Stimulated activated effector memory CD8-positive, alpha-beta T cell treated with anti-CD3 and anti-CD28 coated beads, Interleukin-12 subunit alpha, Interleukin-12 subunit beta, amount 100 ng/mL, for 72 hours (primary cell): ENCODE data around the gene EREG.

Source experiments
- ATAC-seq: fragments of 150-1000 bp; cut with Tn5 transposase; 2 replicates; pipeline ENCODE4 v1.10.0; 2021
- DNase-seq, 2 donors: peaks; one replicate each; pipeline ENCODE4 v3.0.0; 2021 to 2022; ENCODE audit warnings: low spot score in 2 of 2
- H3K27ac Mint-ChIP-seq: one replicate; pipeline ENCODE4 v1.8.0; 2022; ENCODE audit warnings: mild to moderate bottlenecking, mixed read lengths
- H3K36me3 Mint-ChIP-seq: one replicate; pipeline ENCODE4 v1.8.0; 2022; ENCODE audit warnings: mild to moderate bottlenecking, mixed read lengths
- H3K4me1 Mint-ChIP-seq: one replicate; pipeline ENCODE4 v1.8.0; 2022; ENCODE audit warnings: mixed read lengths
- H3K4me3 Mint-ChIP-seq: one replicate; pipeline ENCODE4 v1.8.0; 2022; ENCODE audit warnings: mild to moderate bottlenecking, mixed read lengths
- H3K9me3 Mint-ChIP-seq: one replicate; pipeline ENCODE4 v1.8.0; 2022; ENCODE audit warnings: mixed read lengths

The EREG gene

DNA sequence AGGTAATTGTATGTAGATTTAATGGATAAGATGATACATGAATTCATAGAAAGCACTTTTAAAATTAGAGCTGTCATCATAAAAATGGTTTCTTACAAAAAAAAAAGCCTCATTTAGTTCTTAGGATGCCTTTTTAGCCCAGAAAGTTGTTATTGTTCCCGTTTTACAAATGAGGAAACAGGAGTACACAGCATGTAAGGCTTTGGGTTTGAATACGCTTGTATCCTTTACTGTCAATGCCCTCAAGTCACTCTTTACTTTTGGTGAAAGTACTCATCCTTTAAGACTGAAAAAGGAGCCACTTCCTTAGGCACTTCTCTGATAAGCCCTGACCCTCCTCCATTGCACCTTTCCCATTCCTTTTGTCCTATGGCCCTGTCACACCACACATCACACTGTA, 4.9 kb downstream of the EREG start:
- no peaks in the 10 kb centered on the region for H3K9me3 Mint-ChIP-seq
- H3K4me1 Mint-ChIP-seq, result peaks cover 6% of the 10 kb centered on the region
- ATAC-seq (no peak), DNase-seq (no peak)
- H3K4me3 Mint-ChIP-seq, result no peak overlapping the region
- no peak overlapping the region for H3K27ac Mint-ChIP-seq
- H3K36me3 Mint-ChIP-seq, result no peaks in the 10 kb centered on the region

DNA sequence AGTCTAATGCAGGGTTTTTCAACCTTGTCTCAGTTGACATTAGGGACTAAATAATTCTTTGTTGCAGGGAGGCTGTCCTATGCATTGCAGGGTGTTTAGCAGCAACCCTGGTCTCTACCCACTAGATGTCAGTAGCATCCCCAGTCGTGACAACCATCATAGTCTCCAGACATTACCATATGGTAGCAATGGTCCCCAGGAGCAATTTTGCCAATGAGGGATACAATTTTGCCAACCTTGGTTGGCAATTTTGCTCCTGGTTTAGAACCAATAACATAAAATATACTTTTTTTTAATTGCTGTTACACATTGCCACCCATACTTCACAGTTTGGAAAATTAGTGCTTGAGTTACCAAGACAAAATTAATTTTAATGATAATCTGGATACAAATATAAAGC, 6.0 kb downstream of the EREG start:
- Mint-ChIP-seq H3K36me3 (no peaks in the 10 kb centered on the region), H3K4me3 (no peak overlapping the region), H3K4me1 (no peaks in the 10 kb centered on the region), H3K27ac (no peak overlapping the region), H3K9me3 (no peaks in the 10 kb centered on the region)
- ATAC-seq (peak; percentile 76), DNase-seq (no peak)

DNA sequence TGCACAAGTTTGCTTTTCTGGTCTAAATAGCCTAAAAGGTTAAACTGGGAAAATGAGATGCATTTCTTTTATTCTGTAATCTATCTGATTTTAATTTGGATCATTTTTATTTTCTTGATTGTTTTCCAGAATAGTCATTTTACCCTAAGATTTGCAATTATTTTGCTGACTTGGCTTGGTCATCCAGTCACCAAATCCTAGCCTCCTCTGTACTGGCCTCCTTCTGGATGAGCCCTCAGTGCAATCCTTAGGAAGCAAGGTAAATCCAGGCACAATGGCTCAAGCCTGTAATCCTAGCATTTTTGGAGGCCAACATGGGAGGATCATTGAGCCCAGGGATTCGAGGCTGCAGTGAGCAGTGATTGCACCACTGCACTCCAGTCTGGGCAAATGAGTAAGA, 9.2 kb downstream of the EREG start:
- ATAC-seq (no peak), DNase-seq (no peak)
- H3K4me3 Mint-ChIP-seq, result no peak overlapping the region
- no peaks in the 10 kb centered on the region for H3K36me3 Mint-ChIP-seq
- no peaks in the 10 kb centered on the region for H3K9me3 Mint-ChIP-seq
- H3K4me1 Mint-ChIP-seq, result no peaks in the 10 kb centered on the region
- no peak overlapping the region for H3K27ac Mint-ChIP-seq

DNA sequence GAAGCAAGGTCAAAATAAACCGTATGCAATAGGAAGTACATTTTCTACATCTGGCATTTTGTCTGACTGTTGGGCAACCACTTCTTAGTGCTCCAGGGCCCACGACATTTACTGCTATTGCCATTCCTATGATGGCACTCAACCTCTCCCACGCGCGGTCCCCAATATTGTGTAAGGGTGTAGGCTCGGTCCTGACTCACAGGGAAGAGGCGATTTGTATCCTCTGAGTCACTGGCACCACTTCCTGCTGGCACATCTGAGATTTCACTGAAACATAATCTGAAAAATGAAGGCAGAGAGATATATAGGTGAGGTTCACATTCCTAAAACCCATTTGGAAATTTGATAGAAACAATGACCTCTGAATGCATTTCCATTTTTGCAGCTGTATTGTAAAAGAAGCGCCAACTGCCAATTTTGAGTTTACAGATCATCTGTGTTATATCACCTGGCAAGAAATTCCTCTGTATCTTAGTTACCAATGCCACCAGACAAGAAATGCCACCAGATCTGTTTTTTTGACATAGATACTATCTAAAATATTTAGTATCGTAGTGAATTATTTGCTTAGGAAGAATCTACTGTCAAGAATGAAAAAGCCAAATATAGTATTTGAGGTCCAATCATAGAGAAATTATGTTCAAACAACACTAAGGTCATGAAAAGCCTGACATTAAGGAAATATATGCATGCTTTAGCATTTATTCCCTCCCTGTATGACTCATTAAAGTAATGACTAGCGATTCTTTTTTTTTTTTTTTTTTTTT, 9.8 kb downstream of the EREG start:
- H3K9me3 Mint-ChIP-seq, result no peaks in the 10 kb centered on the region
- no peak overlapping the region for H3K27ac Mint-ChIP-seq
- no peaks in the 10 kb centered on the region for H3K36me3 Mint-ChIP-seq
- H3K4me3 Mint-ChIP-seq, result no peak overlapping the region
- DNase-seq, result no peak
- no peak for ATAC-seq
- H3K4me1 Mint-ChIP-seq, result no peaks in the 10 kb centered on the region

DNA sequence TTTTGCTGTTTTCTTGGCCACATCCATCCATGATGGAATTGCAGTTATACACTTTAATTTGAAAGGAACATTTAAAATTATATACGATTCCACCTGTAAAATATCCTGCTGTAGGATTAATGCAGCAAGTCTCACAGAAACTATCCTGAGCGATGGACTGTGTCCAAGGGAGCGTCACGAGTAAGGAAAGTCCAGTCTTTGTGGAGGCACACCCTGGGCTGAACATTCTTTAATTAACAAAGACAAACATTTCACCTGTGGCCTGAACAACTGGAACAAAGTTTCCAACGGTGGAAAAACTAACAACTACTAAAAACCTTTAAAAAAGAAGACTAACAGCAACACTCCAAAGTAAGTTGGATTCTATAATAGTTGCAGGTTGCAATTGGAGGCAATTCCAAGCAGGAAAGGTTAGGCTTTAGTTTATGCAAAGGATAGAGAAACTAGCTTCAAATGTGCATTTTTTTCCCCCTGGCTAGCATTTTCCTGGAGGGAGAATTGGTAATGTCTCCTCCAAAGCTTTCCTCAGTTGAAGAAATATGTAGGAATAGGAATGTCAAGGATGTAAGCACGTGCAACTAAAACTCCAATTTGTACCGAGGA, 11.0 kb downstream of the EREG start:
- Mint-ChIP-seq H3K36me3 (no peaks in the 10 kb centered on the region), H3K9me3 (no peaks in the 10 kb centered on the region), H3K27ac (no peak overlapping the region), H3K4me1 (no peaks in the 10 kb centered on the region), H3K4me3 (no peak overlapping the region)
- DNase-seq (no peak), ATAC-seq (no peak)

DNA sequence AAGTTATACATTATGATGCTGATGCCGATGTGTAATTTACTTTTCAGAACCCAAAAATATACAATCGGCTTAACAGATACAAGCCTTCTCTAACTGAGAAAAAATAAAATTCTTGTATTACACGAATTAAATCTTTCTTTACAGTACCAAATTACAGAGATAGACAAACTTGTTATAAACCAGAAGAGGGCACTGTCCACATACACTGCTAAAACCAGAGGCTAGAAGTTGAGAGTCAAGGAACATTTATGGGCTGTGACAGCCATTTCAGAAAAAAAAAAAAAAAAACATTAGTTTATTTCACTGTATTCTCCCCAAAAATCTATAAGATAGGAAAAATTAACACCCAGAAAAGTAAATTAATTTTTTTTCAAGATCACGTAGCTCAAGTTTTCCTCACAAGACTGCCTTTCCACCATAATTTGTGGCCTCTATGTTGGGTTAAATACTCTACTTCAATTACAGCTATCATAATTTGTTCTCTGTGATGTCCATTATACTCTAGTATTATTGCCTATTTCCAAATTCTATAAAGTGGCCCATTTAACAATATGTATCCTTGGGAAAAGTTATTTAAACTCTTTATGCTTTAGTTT, 12.0 kb downstream of the EREG start:
- DNase-seq, result no peak
- no peak for ATAC-seq
- Mint-ChIP-seq H3K4me1 (no peaks in the 10 kb centered on the region), H3K27ac (no peak overlapping the region), H3K4me3 (no peak overlapping the region), H3K9me3 (no peaks in the 10 kb centered on the region), H3K36me3 (no peaks in the 10 kb centered on the region)

DNA sequence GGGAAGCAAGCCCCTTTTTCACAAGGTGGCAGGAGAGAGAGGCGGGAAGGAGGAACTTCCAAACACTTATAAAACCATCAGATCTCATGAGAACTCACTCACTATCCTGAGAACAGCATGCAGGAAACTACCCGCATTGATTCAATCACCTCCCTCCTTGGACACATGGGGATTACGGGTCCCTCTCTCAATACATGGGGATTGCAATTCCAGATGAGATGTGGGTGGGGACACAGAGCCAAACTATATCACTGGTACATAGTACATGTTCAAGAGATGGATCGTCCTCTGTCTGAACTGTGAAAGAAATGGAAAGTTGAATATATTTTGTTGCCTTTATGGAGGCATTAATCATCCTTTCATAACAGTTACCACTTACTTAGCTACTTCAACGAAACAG, 12.8 kb downstream of the EREG start:
- ATAC-seq (no peak), DNase-seq (no peak)
- H3K9me3 Mint-ChIP-seq, result no peaks in the 10 kb centered on the region
- H3K4me3 Mint-ChIP-seq, result no peak overlapping the region
- no peak overlapping the region for H3K27ac Mint-ChIP-seq
- H3K36me3 Mint-ChIP-seq, result no peaks in the 10 kb centered on the region
- no peaks in the 10 kb centered on the region for H3K4me1 Mint-ChIP-seq

DNA sequence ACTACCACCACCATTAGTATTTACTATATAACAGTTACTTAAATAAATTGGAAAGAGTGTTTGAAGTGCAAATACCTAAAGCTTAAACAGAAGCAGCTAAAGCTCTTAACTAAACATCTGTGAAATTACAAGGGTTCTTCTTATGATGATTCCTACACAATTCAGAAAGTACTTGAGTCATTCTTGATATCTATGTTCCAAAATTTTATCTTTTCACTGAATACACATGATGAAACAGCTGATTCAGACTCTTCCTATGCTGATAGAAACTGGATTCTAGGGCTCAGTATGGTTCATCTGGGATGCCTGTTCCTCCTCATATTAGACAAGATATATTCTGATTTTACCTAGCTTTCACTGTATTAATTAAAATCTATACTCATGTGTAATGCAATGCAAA, 13.6 kb downstream of the EREG start:
- H3K4me1 Mint-ChIP-seq, result no peaks in the 10 kb centered on the region
- no peak for DNase-seq
- ATAC-seq, result no peak
- no peak overlapping the region for H3K4me3 Mint-ChIP-seq
- H3K9me3 Mint-ChIP-seq, result no peaks in the 10 kb centered on the region
- no peak overlapping the region for H3K27ac Mint-ChIP-seq
- no peaks in the 10 kb centered on the region for H3K36me3 Mint-ChIP-seq

DNA sequence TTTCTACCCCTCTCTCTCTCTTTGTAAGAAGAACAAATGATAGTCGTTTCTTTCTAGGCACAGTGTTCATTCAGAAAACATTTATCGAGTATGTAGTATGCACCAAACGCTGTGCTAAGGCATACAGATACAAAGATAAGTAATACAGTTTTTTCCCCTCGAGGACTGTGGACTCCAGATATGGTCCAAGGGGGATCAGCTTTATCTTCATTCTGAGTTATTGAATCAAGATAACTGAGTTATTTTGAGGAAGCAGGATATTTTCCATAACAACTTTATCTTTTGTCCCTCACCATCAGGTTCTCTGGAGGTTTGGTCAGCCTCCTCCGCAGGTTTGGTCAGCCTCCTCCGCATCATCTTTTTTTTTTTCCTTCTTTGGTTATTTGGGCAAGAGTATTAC, 15.0 kb downstream of the EREG start:
- H3K9me3 Mint-ChIP-seq, result no peaks in the 10 kb centered on the region
- H3K4me3 Mint-ChIP-seq, result no peak overlapping the region
- H3K27ac Mint-ChIP-seq, result no peak overlapping the region
- no peaks in the 10 kb centered on the region for H3K36me3 Mint-ChIP-seq
- DNase-seq (no peak), ATAC-seq (no peak)
- no peaks in the 10 kb centered on the region for H3K4me1 Mint-ChIP-seq

DNA sequence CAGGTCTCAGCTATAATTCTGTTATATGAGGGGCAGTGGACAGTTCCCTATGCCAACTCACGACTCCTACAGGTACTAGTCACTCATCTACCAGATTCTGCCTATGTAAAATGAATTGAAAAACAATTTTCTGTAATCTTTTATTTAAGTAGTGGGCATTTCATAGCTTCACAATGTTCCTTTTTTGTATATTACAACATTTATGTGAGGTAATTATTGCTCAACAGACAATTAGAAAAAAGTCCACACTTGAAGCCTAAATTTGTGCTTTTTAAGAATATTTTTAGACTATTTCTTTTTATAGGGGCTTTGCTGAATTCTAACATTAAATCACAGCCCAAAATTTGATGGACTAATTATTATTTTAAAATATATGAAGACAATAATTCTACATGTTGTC, 20.4 kb downstream of the EREG start:
- DNase-seq, result no peak
- no peak overlapping the region for H3K4me3 Mint-ChIP-seq
- H3K27ac Mint-ChIP-seq, result no peak overlapping the region
- no peaks in the 10 kb centered on the region for H3K9me3 Mint-ChIP-seq
- ATAC-seq, result no peak
- no peaks in the 10 kb centered on the region for H3K4me1 Mint-ChIP-seq
- no peaks in the 10 kb centered on the region for H3K36me3 Mint-ChIP-seq

DNA sequence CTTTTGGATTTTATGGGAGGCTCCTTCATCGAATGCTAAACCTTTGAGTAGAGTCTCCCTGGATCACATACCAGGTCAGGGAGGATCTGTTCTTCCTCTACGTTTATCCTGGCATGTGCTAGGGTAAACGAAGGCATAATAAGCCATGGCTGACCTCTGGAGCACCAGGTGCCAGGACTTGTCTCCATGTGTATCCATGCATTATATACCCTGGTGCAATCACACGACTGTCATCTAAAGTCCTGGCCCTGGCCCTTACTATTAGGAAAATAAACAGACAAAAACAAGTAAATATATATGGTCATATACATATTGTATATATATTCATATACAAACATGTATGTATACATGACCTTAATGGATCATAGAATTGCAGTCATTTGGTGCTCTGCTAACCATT, 21.2 kb downstream of the EREG start:
- Mint-ChIP-seq H3K9me3 (no peaks in the 10 kb centered on the region), H3K4me1 (no peaks in the 10 kb centered on the region), H3K36me3 (no peaks in the 10 kb centered on the region), H3K4me3 (no peak overlapping the region), H3K27ac (no peak overlapping the region)
- ATAC-seq (no peak), DNase-seq (no peak)

DNA sequence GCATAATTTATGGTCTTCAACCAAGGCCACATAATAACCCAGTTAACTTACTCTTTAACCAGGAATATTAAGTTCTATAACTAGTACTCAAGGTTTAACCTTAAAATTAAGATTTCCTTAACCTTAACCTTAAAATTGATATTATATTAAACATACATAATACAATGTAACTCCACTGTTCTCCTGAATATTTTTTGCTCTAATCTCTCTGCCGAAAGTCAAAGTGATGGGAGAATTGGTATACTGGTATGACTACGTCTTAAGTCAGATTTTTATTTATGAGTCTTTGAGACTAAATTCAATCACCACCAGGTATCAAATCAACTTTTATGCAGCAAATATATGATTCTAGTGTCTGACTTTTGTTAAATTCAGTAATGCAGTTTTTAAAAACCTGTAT, 22.8 kb downstream of the EREG start:
- H3K4me3 Mint-ChIP-seq, result no peak overlapping the region
- H3K9me3 Mint-ChIP-seq, result no peaks in the 10 kb centered on the region
- no peaks in the 10 kb centered on the region for H3K36me3 Mint-ChIP-seq
- no peaks in the 10 kb centered on the region for H3K4me1 Mint-ChIP-seq
- H3K27ac Mint-ChIP-seq, result no peak overlapping the region
- ATAC-seq, result no peak
- DNase-seq, result no peak

DNA sequence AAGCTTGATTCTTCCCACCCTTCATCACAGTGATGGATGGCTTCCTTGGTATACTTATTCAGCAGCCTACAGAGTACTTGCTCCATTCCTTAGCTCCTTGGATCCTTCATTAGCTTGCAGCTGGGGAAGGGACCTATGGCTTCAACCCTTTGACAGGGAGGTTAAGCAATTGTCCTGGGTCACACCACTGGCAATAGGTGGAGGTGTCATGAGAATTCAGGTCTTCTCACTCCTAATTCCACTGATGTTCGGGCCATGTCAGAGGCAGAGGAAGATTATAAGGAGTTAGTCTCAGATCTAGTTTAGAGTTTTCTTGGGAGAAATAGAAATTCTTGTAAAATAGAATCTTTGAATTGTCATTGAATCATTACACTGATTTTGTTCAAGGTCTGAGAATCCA, 24.5 kb downstream of the EREG start:
- no peak for DNase-seq
- no peaks in the 10 kb centered on the region for H3K9me3 Mint-ChIP-seq
- no peak for ATAC-seq
- no peaks in the 10 kb centered on the region for H3K36me3 Mint-ChIP-seq
- H3K4me3 Mint-ChIP-seq, result no peak overlapping the region
- H3K27ac Mint-ChIP-seq, result no peak overlapping the region
- no peaks in the 10 kb centered on the region for H3K4me1 Mint-ChIP-seq

DNA sequence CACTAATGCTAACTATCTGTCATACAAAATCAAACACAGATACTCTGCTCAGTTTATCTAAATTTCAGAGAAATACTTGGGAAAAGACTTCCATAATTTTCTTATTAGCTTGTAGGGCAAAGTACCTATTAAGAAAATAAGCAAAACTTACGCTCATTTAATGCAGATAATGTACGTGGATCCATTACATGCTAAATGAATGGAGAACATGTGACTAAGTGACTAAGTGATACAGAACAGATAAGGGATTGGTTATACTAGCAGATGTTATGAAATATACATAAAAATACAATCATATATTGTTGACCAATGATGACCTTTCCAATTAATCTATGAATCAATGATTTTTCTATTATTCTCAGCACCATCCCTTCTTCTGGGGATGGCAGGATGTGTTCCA, 25.7 kb downstream of the EREG start:
- DNase-seq (no peak), ATAC-seq (no peak)
- H3K27ac Mint-ChIP-seq, result no peak overlapping the region
- no peaks in the 10 kb centered on the region for H3K4me1 Mint-ChIP-seq
- H3K9me3 Mint-ChIP-seq, result no peaks in the 10 kb centered on the region
- no peaks in the 10 kb centered on the region for H3K36me3 Mint-ChIP-seq
- no peak overlapping the region for H3K4me3 Mint-ChIP-seq

DNA sequence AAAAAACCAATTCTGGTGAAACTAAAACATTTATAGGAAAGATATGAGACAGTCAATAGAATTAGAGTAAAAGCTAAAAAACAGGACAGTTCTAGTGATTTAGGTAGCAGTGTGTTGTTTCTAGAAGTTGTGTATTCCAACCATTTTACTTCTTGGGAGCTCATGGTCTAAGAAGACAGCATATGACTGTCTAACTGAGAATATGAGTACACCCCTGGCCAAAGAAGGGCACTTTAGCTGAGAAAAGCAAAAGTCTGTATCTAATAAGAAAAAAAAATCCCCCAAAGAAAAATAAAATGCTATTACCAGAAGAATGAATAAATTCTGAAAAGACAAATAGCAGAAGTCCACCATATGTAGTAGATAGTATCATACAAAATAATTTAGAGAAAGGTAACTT, 26.4 kb downstream of the EREG start:
- ATAC-seq, result no peak
- no peaks in the 10 kb centered on the region for H3K4me1 Mint-ChIP-seq
- DNase-seq, result no peak
- H3K27ac Mint-ChIP-seq, result no peak overlapping the region
- H3K9me3 Mint-ChIP-seq, result no peaks in the 10 kb centered on the region
- no peak overlapping the region for H3K4me3 Mint-ChIP-seq
- H3K36me3 Mint-ChIP-seq, result no peaks in the 10 kb centered on the region

DNA sequence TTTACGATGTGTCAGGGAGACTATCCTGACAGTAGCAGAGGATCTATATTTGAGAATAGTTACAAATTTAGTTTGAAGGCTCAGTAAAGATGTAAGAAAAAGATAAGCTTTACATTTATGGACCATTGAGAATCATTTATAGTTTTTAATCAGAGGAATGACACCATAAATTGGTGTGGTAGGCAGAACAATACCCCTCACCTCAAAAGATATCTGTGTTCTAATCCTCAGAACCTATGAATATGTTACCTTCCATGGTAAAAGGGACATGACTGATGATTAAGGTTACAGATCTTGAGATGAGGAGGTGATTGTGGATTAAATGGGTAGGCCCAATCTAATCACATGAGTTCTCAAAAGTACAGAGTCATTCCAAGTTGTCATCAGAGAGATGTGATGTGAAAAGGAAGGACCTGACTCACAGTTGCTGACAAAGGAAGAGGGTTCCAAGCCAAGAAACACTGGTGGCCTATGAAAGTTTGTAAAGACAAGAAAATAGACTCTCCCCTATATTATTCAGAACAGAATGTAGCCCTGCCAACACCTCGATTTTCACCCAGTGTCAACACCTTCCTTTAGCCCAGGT, 27.0 kb downstream of the EREG start:
- no peaks in the 10 kb centered on the region for H3K36me3 Mint-ChIP-seq
- H3K4me1 Mint-ChIP-seq, result no peaks in the 10 kb centered on the region
- ATAC-seq, result peak; percentile 68

More for the DNA sequence above, 27.0 kb downstream of the EREG start:
- no peak overlapping the region for H3K27ac Mint-ChIP-seq
- DNase-seq, result no peak
- no peak overlapping the region for H3K4me3 Mint-ChIP-seq
- no peaks in the 10 kb centered on the region for H3K9me3 Mint-ChIP-seq
